ENCODE measurements around the gene DLX2.
"Not testable (repeated sequence)": the region's sequence is repeated elsewhere in the genome, so short reads cannot be mapped to it uniquely, and the experiment has no call there.

The DLX2 gene

GRCh38 chr2:172102391-172103359 is at the start of gene DLX2:
DLX2 (minus strand) TSS chr2:172102900; CDS start chr2:172102538, 362 bp downstream.
- peak in 46 of 56 donors; percentile 11 to 81 (median 50) for DNase-seq

- DNase-seq, result no peak
Observed at GRCh38 chr2:172147944-172148650, 45.4 kb upstream of the DLX2 start.

GRCh38 chr2:172143817-172144216 is 41.1 kb upstream of the DLX2 start:
- DNase-seq, result no peak

- DNase-seq, result not testable (repeated sequence)
Observed at GRCh38 chr2:172138727-172139126, 36.0 kb upstream of the DLX2 start.

- DNase-seq, result no peak
Observed at GRCh38 chr2:172137943-172138342, 35.2 kb upstream of the DLX2 start.

- no peak for DNase-seq
Observed at GRCh38 chr2:172137109-172137508, 34.4 kb upstream of the DLX2 start.

- no peak for DNase-seq
Observed at GRCh38 chr2:172135446-172135845, 32.7 kb upstream of the DLX2 start.

- DNase-seq, result no peak
Observed at GRCh38 chr2:172134270-172134669, 31.6 kb upstream of the DLX2 start.

- DNase-seq, result no peak
Observed at GRCh38 chr2:172131713-172132555, 29.2 kb upstream of the DLX2 start.

GRCh38 chr2:172129404-172129803 is 26.7 kb upstream of the DLX2 start:
- no peak for DNase-seq

GRCh38 chr2:172128484-172128883 is 25.8 kb upstream of the DLX2 start:
- no peak for DNase-seq

GRCh38 chr2:172120118-172120517 is 17.4 kb upstream of the DLX2 start:
- no peak for DNase-seq

- no peak for DNase-seq
Observed at GRCh38 chr2:172119089-172119488, 16.4 kb upstream of the DLX2 start.

- DNase-seq, result no peak
Observed at GRCh38 chr2:172116107-172116506, 13.4 kb upstream of the DLX2 start.

GRCh38 chr2:172114579-172114978 is 11.9 kb upstream of the DLX2 start:
- no peak for DNase-seq

GRCh38 chr2:172114176-172114575 is 11.5 kb upstream of the DLX2 start:
- not testable (repeated sequence) for DNase-seq

- peak in 2 of 56 donors; percentile 8 to 31 for DNase-seq
Observed at GRCh38 chr2:172113617-172114016, 10.9 kb upstream of the DLX2 start.

- DNase-seq, result no peak
Observed at GRCh38 chr2:172109988-172110811, 7.5 kb upstream of the DLX2 start.

GRCh38 chr2:172109256-172109987 is 6.7 kb upstream of the DLX2 start:
- DNase-seq, result no peak

GRCh38 chr2:172108587-172108930 is 5.9 kb upstream of the DLX2 start:
- DNase-seq, result no peak
